ENCODE measurements around the gene PDE3A. TPM values are rescaled to one million over a fixed set of nuclear protein-coding genes. Genes with fewer than 3 reads are reported as not detected.

Gene PDE3A
- total RNA-seq, 6 experiments from 2014 or later = 0.02 to 0.07 (median 0.03) TPM; not detected in 3

DNA sequence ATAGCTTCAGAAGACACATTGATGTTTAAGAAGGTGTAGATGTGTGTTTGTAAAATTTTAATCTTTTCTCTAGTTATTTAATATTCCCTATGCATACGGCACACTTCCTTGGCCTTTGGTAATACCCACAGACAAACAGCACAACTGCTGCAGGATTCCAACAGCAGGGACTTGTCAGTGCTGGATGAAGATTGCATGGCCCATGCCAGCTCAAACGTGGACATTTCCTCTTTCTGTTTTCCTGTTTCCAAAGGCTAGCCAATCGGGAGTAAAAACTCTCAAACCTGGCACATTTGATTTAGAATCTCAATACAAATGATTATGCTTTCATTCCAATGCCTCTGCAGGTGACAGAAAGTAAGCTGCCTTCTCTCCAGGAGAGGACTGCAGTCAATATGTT lies 22.5 kb upstream of the PDE3A start:
- no peaks in the 10 kb centered on the region for H3K9me3 Mint-ChIP-seq
- TF ChIP-seq CTCF (IDR thresholded peaks at IDR 0.05) = no peak
- no peaks in the 10 kb centered on the region for H3K27me3 Mint-ChIP-seq (ENCODE audit: insufficient read depth)
- H3K27ac Mint-ChIP-seq = no peak overlapping the region
- no peaks in the 10 kb centered on the region for H3K4me1 Mint-ChIP-seq (ENCODE audit: low read depth)
- DNase-seq = no peak
- no peaks in the 10 kb centered on the region for H3K36me3 Mint-ChIP-seq (ENCODE audit: low read depth)
- H3K4me3 Mint-ChIP-seq = no peak overlapping the region

GRCh38 chr12:20350026-20350425 lies 18.3 kb upstream of the PDE3A start:
- no peak for TF ChIP-seq CTCF (IDR thresholded peaks at IDR 0.05)
- no peak overlapping the region for H3K4me3 Mint-ChIP-seq

DNA sequence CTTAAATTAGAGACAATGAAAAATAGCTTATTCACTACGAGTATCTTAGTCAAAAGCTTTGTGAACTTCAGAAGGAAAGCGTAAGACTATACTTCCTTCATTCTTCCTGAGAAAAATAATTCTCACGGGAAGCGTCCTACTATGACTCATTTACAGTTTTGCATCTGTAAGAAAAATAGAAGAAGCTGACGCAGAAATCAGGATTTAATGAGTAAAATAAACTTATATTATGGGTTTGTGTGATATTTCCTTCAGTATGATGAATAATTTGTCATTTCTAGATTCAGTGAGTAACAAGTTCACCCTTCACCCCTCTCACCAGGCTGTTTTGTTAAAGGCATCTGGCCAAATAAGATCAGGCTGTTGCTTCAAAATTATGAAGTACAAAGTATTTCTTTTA lies 17.8 kb upstream of the PDE3A start:
- Mint-ChIP-seq H3K4me1 (ENCODE audit: low read depth) (no peaks in the 10 kb centered on the region), H3K27ac (no peak overlapping the region), H3K4me3 (no peak overlapping the region), H3K36me3 (ENCODE audit: low read depth) (no peaks in the 10 kb centered on the region), H3K27me3 (ENCODE audit: insufficient read depth) (no peaks in the 10 kb centered on the region), H3K9me3 (no peaks in the 10 kb centered on the region)
- no peak for TF ChIP-seq CTCF (IDR thresholded peaks at IDR 0.05)
- no peak for DNase-seq

More at GRCh38 chr12:20350026-20350425, 18.3 kb upstream of the PDE3A start:
- no peaks in the 10 kb centered on the region for H3K36me3 Mint-ChIP-seq (ENCODE audit: low read depth)
- DNase-seq = no peak
- no peaks in the 10 kb centered on the region for H3K9me3 Mint-ChIP-seq
- no peak overlapping the region for H3K27ac Mint-ChIP-seq
- H3K4me1 Mint-ChIP-seq (ENCODE audit: low read depth) = no peaks in the 10 kb centered on the region
- H3K27me3 Mint-ChIP-seq (ENCODE audit: insufficient read depth) = no peaks in the 10 kb centered on the region

DNA sequence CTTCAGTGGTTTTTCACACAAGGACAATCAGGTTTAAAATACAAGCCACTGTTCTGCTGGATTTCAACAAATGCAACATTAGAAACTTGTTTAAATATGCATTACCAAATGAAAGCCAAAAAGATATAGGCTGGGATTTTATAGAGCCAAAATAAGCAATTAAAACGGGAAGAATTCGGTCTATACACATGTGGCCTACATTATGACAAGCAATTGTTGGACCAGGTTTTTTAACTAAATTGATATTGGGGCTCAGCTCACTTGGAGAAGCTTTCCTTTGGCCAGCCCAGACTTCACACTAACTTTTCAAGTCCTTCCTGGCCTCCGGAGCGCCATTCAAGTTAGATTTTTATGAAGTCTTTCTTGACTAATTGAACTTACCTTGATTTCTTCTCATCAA lies 16.9 kb upstream of the PDE3A start:
- TF ChIP-seq CTCF (IDR thresholded peaks at IDR 0.05) = no peak
- Mint-ChIP-seq H3K9me3 (no peaks in the 10 kb centered on the region), H3K27ac (no peak overlapping the region), H3K27me3 (ENCODE audit: insufficient read depth) (no peaks in the 10 kb centered on the region), H3K36me3 (ENCODE audit: low read depth) (no peaks in the 10 kb centered on the region), H3K4me1 (ENCODE audit: low read depth) (no peaks in the 10 kb centered on the region), H3K4me3 (no peak overlapping the region)
- DNase-seq = no peak

- H3K4me3 Mint-ChIP-seq = no peak overlapping the region
- no peaks in the 10 kb centered on the region for H3K9me3 Mint-ChIP-seq
- TF ChIP-seq CTCF (IDR thresholded peaks at IDR 0.05) = no peak
- no peaks in the 10 kb centered on the region for H3K4me1 Mint-ChIP-seq (ENCODE audit: low read depth)
- H3K27me3 Mint-ChIP-seq (ENCODE audit: insufficient read depth) = no peaks in the 10 kb centered on the region
- no peak for DNase-seq
- no peak overlapping the region for H3K27ac Mint-ChIP-seq
- H3K36me3 Mint-ChIP-seq (ENCODE audit: low read depth) = no peaks in the 10 kb centered on the region
These were observed 12.3 kb upstream of the PDE3A start for GRCh38 chr12:20356048-20356447.

- Mint-ChIP-seq H3K27me3 (ENCODE audit: insufficient read depth) (no peaks in the 10 kb centered on the region), H3K9me3 (no peaks in the 10 kb centered on the region), H3K36me3 (ENCODE audit: low read depth) (no peaks in the 10 kb centered on the region), H3K27ac (no peak overlapping the region), H3K4me1 (ENCODE audit: low read depth) (no peaks in the 10 kb centered on the region), H3K4me3 (no peak overlapping the region)
- no peak for DNase-seq
- no peak for TF ChIP-seq CTCF (IDR thresholded peaks at IDR 0.05)
These were observed 7.9 kb upstream of the PDE3A start for GRCh38 chr12:20360407-20360806.

Measured in HFFc6 (cell line).